ENCODE measurements around the gene NFATC1.

NFATC1 gene

GRCh38 chr18:79525556-79526467 is 130.1 kb downstream of the NFATC1 start:
- DNase-seq: no peak

GRCh38 chr18:79526468-79527460 is 131.0 kb downstream of the NFATC1 start:
- DNase-seq: no peak

- no peak for DNase-seq
Observed at GRCh38 chr18:79527656-79528315, 132.1 kb downstream of the NFATC1 start.

GRCh38 chr18:79528316-79528695 is 132.6 kb downstream of the NFATC1 start:
- DNase-seq: no peak

- DNase-seq: peak; percentile 77
Observed at GRCh38 chr18:79528846-79529245, 133.1 kb downstream of the NFATC1 start.

GRCh38 chr18:79529296-79529695 is 133.6 kb downstream of the NFATC1 start:
- no peak for DNase-seq

- no peak for DNase-seq
Observed at GRCh38 chr18:79529991-79530390, 134.3 kb downstream of the NFATC1 start.

- DNase-seq: no peak
Observed at GRCh38 chr18:79530821-79531220, 135.1 kb downstream of the NFATC1 start.

- no peak for DNase-seq
Observed at GRCh38 chr18:79531386-79531785, 135.7 kb downstream of the NFATC1 start.

GRCh38 chr18:79531926-79532312 is 136.2 kb downstream of the NFATC1 start:
- no peak for DNase-seq

- no peak for DNase-seq
Observed at GRCh38 chr18:79532313-79533007, 136.7 kb downstream of the NFATC1 start.

- no peak for DNase-seq
Observed at GRCh38 chr18:79533146-79533545, 137.4 kb downstream of the NFATC1 start.

- no peak for DNase-seq
Observed at GRCh38 chr18:79533591-79533990, 137.9 kb downstream of the NFATC1 start.

- DNase-seq: no peak
Observed at GRCh38 chr18:79534356-79534755, 138.6 kb downstream of the NFATC1 start.

- no peak for DNase-seq
Observed at GRCh38 chr18:79537758-79538157, 142.0 kb downstream of the NFATC1 start.

GRCh38 chr18:79538635-79539034 is 142.9 kb downstream of the NFATC1 start:
- DNase-seq: no peak

- no peak for DNase-seq
Observed at GRCh38 chr18:79540161-79540903, 144.6 kb downstream of the NFATC1 start.

GRCh38 chr18:79540904-79541282 is 145.2 kb downstream of the NFATC1 start:
- DNase-seq: no peak

- DNase-seq: no peak
Observed at GRCh38 chr18:79542213-79542612, 146.5 kb downstream of the NFATC1 start.

GRCh38 chr18:79542876-79543750 is 147.4 kb downstream of the NFATC1 start:
- no peak for DNase-seq
